Suprapubic skin (tissue), 4 donors: ENCODE data around the gene FLACC1. TPM values are rescaled to one million over a fixed set of nuclear protein-coding genes. Genes with fewer than 3 reads are reported as not detected.

Experiments
- DNase-seq, 2 donors: peaks; one replicate each; pipeline ENCODE4 v3.0.0-alpha.2; 2019; ENCODE audit warnings: low spot score in 2 of 2
- H3K27ac ChIP-seq: fragments of 200-600 bp; sonication (generic); one replicate; pipeline ENCODE4 v1.5.1; 2019
- H3K27me3 ChIP-seq: fragments of 200-600 bp; sonication (generic); one replicate; pipeline ENCODE4 v1.5.1; 2019
- H3K36me3 ChIP-seq: fragments of 200-600 bp; sonication (generic); one replicate; pipeline ENCODE4 v1.5.1; 2019
- H3K4me1 ChIP-seq: fragments of 200-600 bp; sonication (generic); one replicate; pipeline ENCODE4 v1.5.1; 2019
- H3K4me3 ChIP-seq: fragments of 200-600 bp; sonication (generic); one replicate; pipeline ENCODE4 v1.5.1; 2019; ENCODE audit warnings: mild to moderate bottlenecking
- H3K9me3 ChIP-seq: fragments of 200-600 bp; sonication (generic); one replicate; pipeline ENCODE4 v1.5.1; 2019
- EP300 ChIP-seq: sonication (generic); formaldehyde crosslinking; IDR thresholded peaks from one replicate; pipeline ENCODE4 v1.6.1; 2017; ENCODE audit warnings: antibody characterized with exemption
- POLR2A ChIP-seq, 2 donors: fragments of 450-650 bp; IDR thresholded peaks; one replicate each; pipeline ENCODE4 v1.6.1; 2017; ENCODE audit warnings: antibody characterized with exemption in 2 of 2, mild to moderate bottlenecking in 2 of 2, moderate library complexity in 2 of 2
- POLR2AphosphoS5 ChIP-seq, 3 donors: sonication (generic); formaldehyde crosslinking; IDR thresholded peaks; one replicate each; pipeline ENCODE4 v1.6.1; 2017; ENCODE audit warnings: antibody characterized with exemption in 3 of 3
- WGBS: methylation state at CpG from one replicate; pipeline ENCODE4 v1.1.5; 2018; 5-methylcytosine and 5-hydroxymethylcytosine counted together
- total RNA-seq, 4 donors: library from RNA; depleted of rRNA; stranded (reverse); fragments of >200 nt; gene quantifications; one replicate each; pipeline ENCODE4 v1.1.0, GENCODE V29; 2016
- TF ChIP-seq, protein P1 (sequence below), 2 donors: fragments of 200-600 bp in 1 of 2; fragments of 450-650 bp in 1 of 2; sonication (generic) in 1 of 2; IDR thresholded peaks; one replicate each; pipeline ENCODE4 v1.5.1; 2016 to 2019; ENCODE audit warnings: antibody characterized with exemption in 2 of 2, mild to moderate bottlenecking in 1 of 2, moderate library complexity in 1 of 2

The FLACC1 gene
- total RNA-seq, 4 donors from 2014 or later = 0.80 to 1.0 TPM; not detected in 2

DNA sequence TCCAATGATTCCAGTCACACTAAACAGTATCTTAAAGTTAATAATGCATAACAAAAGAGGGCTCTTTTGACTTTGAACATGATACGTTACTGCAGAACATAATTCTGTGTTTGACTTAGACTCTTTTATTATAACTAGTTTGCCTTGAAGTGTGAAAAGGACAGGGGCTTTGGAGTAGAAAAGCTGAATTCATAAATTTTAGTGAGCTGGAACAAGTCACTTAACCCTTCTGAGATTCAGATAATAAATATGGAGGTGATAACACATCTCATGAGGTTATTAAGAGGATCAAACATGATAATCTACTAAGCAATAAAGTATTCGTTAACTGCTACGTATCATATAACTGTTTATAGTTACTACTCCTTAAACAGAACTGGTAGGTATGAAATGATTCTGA lies 44.7 kb upstream of the FLACC1 start:
- no peaks in the 10 kb centered on the region for H3K27me3 ChIP-seq
- no peaks in the 10 kb centered on the region for H3K9me3 ChIP-seq
- H3K4me3 ChIP-seq = no peak overlapping the region
- no peak overlapping the region for H3K27ac ChIP-seq
- no peak for TF ChIP-seq POLR2AphosphoS5 (IDR thresholded peaks at IDR 0.05)
- TF ChIP-seq POLR2A (IDR thresholded peaks at IDR 0.05) = no peak
- TF ChIP-seq, protein P1, sequence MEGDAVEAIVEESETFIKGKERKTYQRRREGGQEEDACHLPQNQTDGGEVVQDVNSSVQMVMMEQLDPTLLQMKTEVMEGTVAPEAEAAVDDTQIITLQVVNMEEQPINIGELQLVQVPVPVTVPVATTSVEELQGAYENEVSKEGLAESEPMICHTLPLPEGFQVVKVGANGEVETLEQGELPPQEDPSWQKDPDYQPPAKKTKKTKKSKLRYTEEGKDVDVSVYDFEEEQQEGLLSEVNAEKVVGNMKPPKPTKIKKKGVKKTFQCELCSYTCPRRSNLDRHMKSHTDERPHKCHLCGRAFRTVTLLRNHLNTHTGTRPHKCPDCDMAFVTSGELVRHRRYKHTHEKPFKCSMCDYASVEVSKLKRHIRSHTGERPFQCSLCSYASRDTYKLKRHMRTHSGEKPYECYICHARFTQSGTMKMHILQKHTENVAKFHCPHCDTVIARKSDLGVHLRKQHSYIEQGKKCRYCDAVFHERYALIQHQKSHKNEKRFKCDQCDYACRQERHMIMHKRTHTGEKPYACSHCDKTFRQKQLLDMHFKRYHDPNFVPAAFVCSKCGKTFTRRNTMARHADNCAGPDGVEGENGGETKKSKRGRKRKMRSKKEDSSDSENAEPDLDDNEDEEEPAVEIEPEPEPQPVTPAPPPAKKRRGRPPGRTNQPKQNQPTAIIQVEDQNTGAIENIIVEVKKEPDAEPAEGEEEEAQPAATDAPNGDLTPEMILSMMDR (IDR thresholded peaks at IDR 0.05) = no peak
- H3K4me1 ChIP-seq = peaks cover 39% of the 10 kb centered on the region
- H3K36me3 ChIP-seq = peaks cover 13% of the 10 kb centered on the region
- DNase-seq = no peak
- WGBS = 92% methylated on average over 3 of the region's 3 CpGs

DNA sequence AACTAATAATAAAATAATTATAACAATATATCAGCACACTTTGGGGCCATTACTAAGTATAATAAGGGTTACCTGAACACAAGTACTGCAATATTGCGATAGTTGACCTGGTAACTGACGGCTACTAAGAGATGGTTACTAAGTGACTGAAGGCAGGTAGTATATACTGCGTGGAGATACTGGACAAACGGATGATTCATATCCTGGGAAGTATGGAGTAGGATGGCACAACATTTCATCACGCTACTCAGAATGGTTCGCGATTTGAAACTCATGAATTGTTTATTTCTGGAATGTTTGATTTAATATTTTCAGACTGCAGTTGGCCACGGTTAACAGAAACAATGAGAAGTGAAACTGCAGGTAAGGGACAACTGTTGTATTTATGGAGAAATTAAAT lies 39.5 kb upstream of the FLACC1 start:
- DNase-seq = no peak
- Histone ChIP-seq H3K4me3 (no peak overlapping the region), H3K36me3 (peaks cover 30% of the 10 kb centered on the region), H3K9me3 (no peaks in the 10 kb centered on the region), H3K4me1 (no peaks in the 10 kb centered on the region), H3K27ac (no peak overlapping the region), H3K27me3 (no peaks in the 10 kb centered on the region)
- no peak for TF ChIP-seq POLR2AphosphoS5 (IDR thresholded peaks at IDR 0.05)
- no peak for TF ChIP-seq POLR2A (IDR thresholded peaks at IDR 0.05)
- TF ChIP-seq, protein P1 (IDR thresholded peaks at IDR 0.05) = no peak
- TF ChIP-seq EP300 = no peak
- 94% methylated on average over 8 of the region's 8 CpGs for WGBS

GRCh38 chr2:201383136-201383535 lies 26.0 kb upstream of the FLACC1 start:
- no peak overlapping the region for H3K27ac ChIP-seq
- H3K27me3 ChIP-seq = no peaks in the 10 kb centered on the region
- no peaks in the 10 kb centered on the region for H3K4me1 ChIP-seq
- no peak overlapping the region for H3K4me3 ChIP-seq
- no peaks in the 10 kb centered on the region for H3K9me3 ChIP-seq
- peaks cover 57% of the 10 kb centered on the region for H3K36me3 ChIP-seq
- TF ChIP-seq POLR2AphosphoS5 (IDR thresholded peaks at IDR 0.05) (no peak), POLR2A (IDR thresholded peaks at IDR 0.05) (no peak), EP300 (no peak)
- TF ChIP-seq, protein P1 (IDR thresholded peaks at IDR 0.05) = no peak
- DNase-seq = no peak
- 38% methylated on average over 1 of the region's 1 CpG for WGBS

DNA sequence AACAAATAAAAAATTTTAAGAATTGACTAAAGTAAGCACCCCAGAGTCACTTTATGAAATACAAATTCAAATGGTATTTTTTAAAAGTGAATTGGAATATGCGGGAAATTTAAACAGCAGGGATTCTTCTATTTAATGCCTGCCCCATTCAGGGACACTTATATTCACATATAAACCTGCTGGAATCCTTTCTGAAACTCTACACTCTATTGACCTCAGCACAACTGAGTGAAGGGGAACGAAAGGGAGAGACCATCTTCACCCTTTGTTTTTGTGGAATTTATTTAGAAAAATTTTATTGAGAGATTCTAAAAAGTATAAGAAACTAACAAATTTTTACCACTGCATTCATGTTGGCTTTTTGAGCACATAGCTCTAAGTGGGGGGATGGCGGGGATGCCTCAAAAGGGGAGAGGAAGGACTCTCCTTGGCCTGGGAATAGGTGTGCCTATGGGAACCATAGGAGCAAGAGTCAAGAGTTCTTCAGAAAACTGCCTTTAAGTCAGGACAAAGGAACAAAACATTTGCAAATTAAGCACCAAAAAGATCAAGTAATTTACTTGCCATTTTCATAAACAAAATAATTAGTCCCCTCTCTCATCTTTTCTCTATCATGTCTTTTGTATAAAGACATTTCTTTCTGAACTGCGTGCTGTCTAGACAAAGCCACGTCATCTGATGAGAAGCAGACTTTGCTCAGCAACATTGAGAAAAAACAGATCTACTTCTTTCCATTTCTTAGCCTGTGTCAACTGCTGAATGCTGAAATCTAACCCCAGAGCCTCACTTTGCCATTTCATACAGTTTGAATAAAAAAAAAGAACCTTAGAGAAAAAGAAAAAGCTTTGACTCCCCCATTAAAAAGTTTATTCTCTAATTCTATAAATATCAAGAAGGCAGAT lies 21.6 kb upstream of the FLACC1 start:
- DNase-seq = no peak
- H3K36me3 ChIP-seq = peaks cover 29% of the 10 kb centered on the region
- 83% methylated on average over 5 of the region's 5 CpGs for WGBS

GRCh38 chr2:201377218-201377617 lies 20.1 kb upstream of the FLACC1 start:
- no peaks in the 10 kb centered on the region for H3K9me3 ChIP-seq
- TF ChIP-seq POLR2AphosphoS5 (IDR thresholded peaks at IDR 0.05) (no peak), POLR2A (IDR thresholded peaks at IDR 0.05) (no peak), EP300 (no peak)
- TF ChIP-seq, protein P1 (IDR thresholded peaks at IDR 0.05) = no peak
- peaks cover 21% of the 10 kb centered on the region for H3K36me3 ChIP-seq
- no peak for DNase-seq
- no peak overlapping the region for H3K4me3 ChIP-seq
- no peaks in the 10 kb centered on the region for H3K4me1 ChIP-seq
- no peaks in the 10 kb centered on the region for H3K27me3 ChIP-seq
- no peak overlapping the region for H3K27ac ChIP-seq
- WGBS = 92% methylated on average over 3 of the region's 3 CpGs

More for the DNA sequence above, 21.6 kb upstream of the FLACC1 start:
- no peaks in the 10 kb centered on the region for H3K9me3 ChIP-seq
- H3K27ac ChIP-seq = no peak overlapping the region
- no peaks in the 10 kb centered on the region for H3K4me1 ChIP-seq
- no peak for TF ChIP-seq POLR2AphosphoS5 (IDR thresholded peaks at IDR 0.05)
- no peak for TF ChIP-seq POLR2A (IDR thresholded peaks at IDR 0.05)
- TF ChIP-seq, protein P1 (IDR thresholded peaks at IDR 0.05) = no peak
- TF ChIP-seq EP300 = no peak
- H3K27me3 ChIP-seq = no peaks in the 10 kb centered on the region
- H3K4me3 ChIP-seq = no peak overlapping the region
